ENCODE results near the gene ZNF653.
"Not testable (repeated sequence)": the region's sequence is repeated elsewhere in the genome, so short reads cannot be mapped to it uniquely, and the experiment has no call there.

ZNF653 gene

DNA sequence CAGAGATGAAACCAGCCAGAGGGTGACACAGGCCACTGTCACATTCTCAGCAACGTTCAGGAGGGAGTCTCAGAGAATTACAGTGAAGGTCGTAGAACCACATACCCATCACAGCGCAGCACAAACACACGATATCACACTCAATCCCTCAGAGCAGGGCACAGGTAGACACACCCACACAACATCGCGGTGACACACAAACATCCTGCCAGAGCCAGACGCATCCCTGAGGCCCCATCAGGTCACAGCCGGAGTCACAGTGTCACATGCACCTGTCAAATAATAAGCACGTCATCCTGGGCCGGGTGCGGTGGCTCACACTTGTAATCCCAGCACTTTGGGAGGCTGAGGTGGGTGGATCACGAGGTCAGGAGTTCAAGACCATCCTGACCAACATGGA, 42.2 kb downstream of the ZNF653 start:
- no peak for DNase-seq (ENCODE audit: insufficient read length, low spot score)
- TF ChIP-seq POLR2A (IDR thresholded peaks at IDR 0.05; ENCODE audit: low read depth, low read length) = no peak
- no peak for FAIRE-seq

DNA sequence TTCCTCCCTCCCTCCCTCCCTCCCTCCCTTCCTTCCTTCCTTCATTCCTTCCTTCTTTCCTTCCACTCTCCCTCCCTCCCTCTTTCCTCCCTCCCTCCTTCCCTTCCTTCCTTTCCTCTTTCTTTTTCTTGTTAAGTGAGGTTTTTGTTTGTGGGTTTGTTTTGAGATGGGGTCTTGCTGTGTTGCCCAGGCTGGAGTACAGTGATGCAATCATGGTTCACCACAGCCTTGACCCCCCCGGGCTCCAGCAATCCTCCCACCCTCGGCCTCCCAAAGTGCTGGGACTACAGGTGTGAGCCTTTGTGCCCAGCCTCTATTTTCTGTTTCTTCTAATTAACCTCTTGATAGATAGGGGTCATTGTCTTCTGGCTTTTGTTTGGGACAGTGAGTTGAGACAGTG, 44.2 kb downstream of the ZNF653 start:
- TF ChIP-seq POLR2A (IDR thresholded peaks at IDR 0.05; ENCODE audit: low read depth, low read length) = no peak
- FAIRE-seq (no peak), DNase-seq (ENCODE audit: insufficient read length, low spot score) (no peak)

DNA sequence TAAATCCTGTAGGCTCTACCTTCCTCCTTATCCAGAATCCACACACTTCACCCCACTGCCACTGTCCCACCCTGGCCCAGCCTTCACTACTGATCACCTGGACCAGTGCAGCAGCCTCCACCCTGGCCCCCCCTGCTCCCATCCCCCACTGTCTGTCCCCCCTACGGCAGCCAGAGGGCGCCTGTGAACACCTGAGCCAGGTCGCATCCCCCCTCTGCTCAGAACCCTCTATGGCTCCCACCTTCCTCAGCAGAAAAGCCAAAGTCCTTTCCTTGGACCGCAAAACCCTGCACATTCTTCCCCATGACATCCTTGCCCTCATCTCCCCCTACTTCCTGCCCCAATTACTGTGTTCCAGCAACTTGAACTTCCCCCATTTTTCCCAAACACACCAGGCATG, 45.4 kb downstream of the ZNF653 start:
- DNase-seq (ENCODE audit: insufficient read length, low spot score) (no peak), FAIRE-seq (no peak)
- no peak for TF ChIP-seq POLR2A (IDR thresholded peaks at IDR 0.05; ENCODE audit: low read depth, low read length)

DNA sequence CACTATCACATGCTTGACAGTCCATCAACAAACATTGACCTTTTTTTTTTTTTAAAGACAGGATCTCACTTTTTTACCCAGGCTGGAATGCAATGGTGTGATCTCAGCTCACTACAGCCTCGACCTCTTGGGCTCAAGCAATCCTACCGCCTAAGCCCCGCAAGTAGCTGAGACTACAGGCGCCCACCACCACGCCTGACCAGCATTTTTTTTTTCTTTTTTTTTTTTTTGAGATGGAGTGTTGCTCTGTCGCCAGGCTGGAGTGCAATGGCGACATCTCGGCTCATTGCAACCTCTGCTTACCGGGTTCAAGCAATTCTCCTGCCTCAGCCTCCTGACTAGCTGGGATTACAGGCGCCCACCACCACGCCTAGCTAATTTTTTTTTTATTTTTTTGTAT, 46.7 kb downstream of the ZNF653 start:
- not testable (repeated sequence) for DNase-seq (ENCODE audit: insufficient read length, low spot score); FAIRE-seq

- no peak for TF ChIP-seq POLR2A (IDR thresholded peaks at IDR 0.05; ENCODE audit: low read depth, low read length)
- FAIRE-seq (no peak), DNase-seq (ENCODE audit: insufficient read length, low spot score) (no peak)
Observed at GRCh38 chr19:11458236-11458900, 47.3 kb downstream of the ZNF653 start.

DNA sequence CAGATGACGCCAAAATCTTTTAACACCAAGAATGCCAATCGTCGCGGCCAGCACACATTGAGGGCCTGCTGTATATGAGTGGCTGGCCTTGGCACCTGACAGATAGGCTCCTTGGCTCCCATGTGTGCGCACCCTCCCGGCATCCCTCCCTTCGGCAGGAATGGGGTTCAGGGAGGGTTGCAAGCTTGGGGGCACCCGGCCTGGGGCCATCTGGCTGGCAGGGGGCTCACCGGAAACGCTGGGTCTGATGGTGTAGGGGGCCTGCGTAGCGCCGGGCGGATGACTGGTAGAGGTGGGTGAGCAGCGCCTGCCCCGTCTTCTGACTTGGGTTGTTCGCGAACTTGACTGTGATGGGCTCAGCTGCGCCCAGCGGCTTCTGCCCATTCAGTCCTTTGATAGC, 47.8 kb downstream of the ZNF653 start:
- TF ChIP-seq POLR2A (IDR thresholded peaks at IDR 0.05; ENCODE audit: low read depth, low read length) = no peak
- DNase-seq (ENCODE audit: insufficient read length, low spot score) (no peak), FAIRE-seq (no peak)

- DNase-seq (ENCODE audit: insufficient read length, low spot score) (no peak), FAIRE-seq (no peak)
- no peak for TF ChIP-seq POLR2A (IDR thresholded peaks at IDR 0.05; ENCODE audit: low read depth, low read length)
Observed at GRCh38 chr19:11457115-11457514, 48.5 kb downstream of the ZNF653 start.

- FAIRE-seq = no peak
- no peak for DNase-seq (ENCODE audit: insufficient read length, low spot score)
- TF ChIP-seq POLR2A (IDR thresholded peaks at IDR 0.05; ENCODE audit: low read depth, low read length) = no peak
Observed at GRCh38 chr19:11456659-11457058, 49.0 kb downstream of the ZNF653 start.

DNA sequence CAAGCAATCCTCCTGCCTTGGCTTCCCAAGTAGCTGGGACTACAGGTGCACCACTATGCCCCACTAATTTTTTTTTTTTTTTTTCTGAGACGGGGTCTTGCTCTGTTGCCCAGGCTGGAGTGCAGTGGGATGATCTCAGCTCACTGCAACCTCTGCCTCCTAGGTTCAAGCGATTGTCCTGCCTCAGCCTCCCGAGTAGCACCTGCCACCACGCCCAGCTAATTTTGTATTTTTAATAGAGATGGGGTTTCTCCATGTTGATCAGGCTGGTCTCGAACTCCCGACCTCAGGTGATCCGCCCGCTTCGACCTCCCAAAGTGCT, 50.4 kb downstream of the ZNF653 start:
- not testable (repeated sequence) for DNase-seq (ENCODE audit: insufficient read length, low spot score); FAIRE-seq

DNA sequence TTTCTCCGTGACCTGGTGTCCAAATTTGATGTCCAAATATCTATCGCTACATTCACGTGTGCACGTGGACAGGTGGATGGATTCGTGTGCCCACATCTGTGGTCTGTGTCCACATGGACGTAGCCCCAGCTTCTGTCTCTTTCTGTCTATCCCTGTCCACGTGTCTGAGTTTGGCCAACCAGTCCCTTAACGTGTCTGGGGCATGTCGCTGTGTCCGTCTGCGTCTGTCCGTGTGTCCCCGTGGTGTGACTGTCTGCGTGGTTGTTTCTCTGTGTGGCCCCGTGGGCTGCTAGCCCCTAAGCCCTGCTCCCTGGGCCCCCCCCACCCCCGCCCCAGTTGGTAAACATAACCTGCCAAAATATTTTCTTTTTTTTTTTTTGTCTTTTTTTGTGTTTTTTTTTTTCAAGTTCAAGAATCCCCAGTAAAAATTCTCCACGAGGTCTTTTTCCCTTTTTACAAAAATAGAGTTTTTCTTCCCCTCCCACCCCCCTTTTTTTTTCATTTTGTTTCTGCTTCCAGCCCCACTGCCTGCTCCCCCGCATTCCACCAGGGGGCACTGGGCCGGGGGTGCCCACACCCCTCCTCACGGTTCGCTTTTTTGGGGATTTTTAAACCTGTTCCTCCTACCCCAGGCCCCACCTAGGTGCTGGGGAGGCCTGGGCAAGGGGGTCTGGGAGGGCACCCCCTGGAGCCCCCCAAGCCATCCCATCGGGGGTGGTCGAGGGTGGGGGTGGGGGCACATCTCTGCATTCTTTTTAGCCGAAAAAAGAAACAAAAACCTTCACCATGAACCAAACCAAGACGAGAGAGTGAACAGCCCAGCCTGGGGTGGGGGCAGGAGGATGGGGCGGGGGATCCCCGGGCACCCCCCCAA, 51.9 kb downstream of the ZNF653 start:
- DNase-seq (ENCODE audit: insufficient read length, low spot score) = no peak
- no peak for TF ChIP-seq POLR2A (IDR thresholded peaks at IDR 0.05; ENCODE audit: low read depth, low read length)
- FAIRE-seq = no peak

DNA sequence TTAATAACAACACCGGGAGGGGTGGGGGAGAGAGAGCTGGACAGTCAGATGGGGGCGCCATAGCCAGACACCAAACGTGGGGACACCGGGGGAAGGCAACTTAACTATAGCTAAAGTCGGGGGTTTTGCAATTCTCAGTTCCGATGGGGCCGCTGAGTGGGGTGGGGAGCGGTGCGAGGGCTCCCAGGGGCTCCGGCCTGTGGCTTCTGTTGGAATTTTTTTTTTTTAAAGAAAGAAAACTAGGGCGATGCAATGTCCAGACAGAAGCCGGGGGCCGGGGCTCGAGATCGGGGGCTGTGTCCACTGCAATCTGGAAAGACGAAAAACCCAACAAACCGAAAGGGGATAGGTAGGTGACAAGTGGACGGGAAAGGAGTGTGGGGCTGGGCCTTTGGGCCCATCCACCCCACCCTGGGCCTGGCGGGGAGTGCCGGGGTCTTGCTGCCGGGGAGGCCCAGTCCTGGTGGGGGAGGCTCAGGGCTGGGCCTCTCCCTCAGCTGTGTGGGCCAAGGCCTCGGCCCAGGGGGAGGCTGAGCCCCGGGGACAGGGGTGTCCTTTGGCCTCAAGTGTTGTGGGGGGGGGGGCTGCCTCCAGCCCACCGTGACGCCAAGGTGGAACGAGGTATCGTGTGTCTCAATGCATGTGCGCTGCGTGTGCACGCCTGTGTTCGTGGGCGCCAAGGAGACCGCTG, 52.9 kb downstream of the ZNF653 start:
- TF ChIP-seq POLR2A (IDR thresholded peaks at IDR 0.05; ENCODE audit: low read depth, low read length) = no peak
- DNase-seq (ENCODE audit: insufficient read length, low spot score) (no peak), FAIRE-seq (no peak)

GRCh38 chr19:11451871-11452619, 53.6 kb downstream of the ZNF653 start:
- no peak for FAIRE-seq
- no peak for DNase-seq (ENCODE audit: insufficient read length, low spot score)
- no peak for TF ChIP-seq POLR2A (IDR thresholded peaks at IDR 0.05; ENCODE audit: low read depth, low read length)

DNA sequence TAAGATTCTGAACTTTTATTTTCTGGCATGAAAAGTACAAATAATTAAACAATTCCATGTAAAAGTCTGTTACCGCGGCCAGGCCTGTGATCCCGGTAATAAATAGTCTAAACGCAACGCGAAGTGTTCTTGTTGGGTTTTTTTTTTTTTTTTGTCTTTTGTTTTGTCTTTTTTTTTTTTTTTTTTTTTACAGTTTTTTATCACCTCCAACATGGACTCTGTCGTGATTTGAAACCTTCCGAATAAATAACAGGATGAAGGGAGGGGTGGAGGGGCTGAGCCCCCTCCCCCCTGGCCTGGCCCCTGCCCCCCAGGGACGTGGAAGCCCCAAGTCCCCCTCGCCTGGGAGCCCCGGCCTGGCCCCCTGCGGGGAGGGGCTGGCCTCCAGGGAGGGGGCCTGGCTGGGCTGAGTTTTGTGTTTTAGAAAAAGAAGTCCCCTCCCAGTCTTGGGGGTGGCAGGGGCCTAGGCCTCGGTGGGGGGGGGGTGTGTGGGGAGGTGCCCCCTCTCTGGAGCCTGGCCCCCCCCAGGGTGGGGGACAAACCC, 54.2 kb downstream of the ZNF653 start:
- no peak for TF ChIP-seq POLR2A (IDR thresholded peaks at IDR 0.05; ENCODE audit: low read depth, low read length)
- FAIRE-seq = no peak
- no peak for DNase-seq (ENCODE audit: insufficient read length, low spot score)

Measured in H54 (cell line).